Upper lobe of left lung (tissue), 4 donors: ENCODE data around the gene RGL1.

Source experiments
- POLR2A ChIP-seq, 4 donors: fragments of 450-650 bp; IDR thresholded peaks; one replicate each; pipeline ENCODE4 v1.5.1; 2016 to 2017; ENCODE audit warnings: antibody characterized with exemption in 4 of 4, mild to moderate bottlenecking in 2 of 4
- TF ChIP-seq, protein P1 (sequence below), 6 experiments: fragments of 450-650 bp in 4 of 6; fragments of 200-600 bp in 2 of 6; sonication (generic) in 2 of 6; IDR thresholded peaks; one replicate each; pipeline ENCODE4 v1.5.1; 2016 to 2019; ENCODE audit warnings: antibody characterized with exemption in 6 of 6

GRCh38 chr1:183962903-183963302, 158.0 kb downstream of the RGL1 start:
- no peak for TF ChIP-seq POLR2A (IDR thresholded peaks at IDR 0.05)
- TF ChIP-seq, protein P1, sequence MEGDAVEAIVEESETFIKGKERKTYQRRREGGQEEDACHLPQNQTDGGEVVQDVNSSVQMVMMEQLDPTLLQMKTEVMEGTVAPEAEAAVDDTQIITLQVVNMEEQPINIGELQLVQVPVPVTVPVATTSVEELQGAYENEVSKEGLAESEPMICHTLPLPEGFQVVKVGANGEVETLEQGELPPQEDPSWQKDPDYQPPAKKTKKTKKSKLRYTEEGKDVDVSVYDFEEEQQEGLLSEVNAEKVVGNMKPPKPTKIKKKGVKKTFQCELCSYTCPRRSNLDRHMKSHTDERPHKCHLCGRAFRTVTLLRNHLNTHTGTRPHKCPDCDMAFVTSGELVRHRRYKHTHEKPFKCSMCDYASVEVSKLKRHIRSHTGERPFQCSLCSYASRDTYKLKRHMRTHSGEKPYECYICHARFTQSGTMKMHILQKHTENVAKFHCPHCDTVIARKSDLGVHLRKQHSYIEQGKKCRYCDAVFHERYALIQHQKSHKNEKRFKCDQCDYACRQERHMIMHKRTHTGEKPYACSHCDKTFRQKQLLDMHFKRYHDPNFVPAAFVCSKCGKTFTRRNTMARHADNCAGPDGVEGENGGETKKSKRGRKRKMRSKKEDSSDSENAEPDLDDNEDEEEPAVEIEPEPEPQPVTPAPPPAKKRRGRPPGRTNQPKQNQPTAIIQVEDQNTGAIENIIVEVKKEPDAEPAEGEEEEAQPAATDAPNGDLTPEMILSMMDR (IDR thresholded peaks at IDR 0.05), result no peak
